Upper lobe of right lung (tissue), 1 donor: ENCODE results near the gene POM121L2. TPM values are rescaled to one million over a fixed set of nuclear protein-coding genes. Genes with fewer than 3 reads are reported as not detected.

Experiments used
- ATAC-seq: fragments of 200-7000 bp; cut with Tn5 transposase; one replicate; pipeline ENCODE4 v1.9.1; 2020; ENCODE audit warnings: mild to moderate bottlenecking, moderate library complexity
- DNase-seq: peaks from one replicate; pipeline ENCODE4 v3.0.0-alpha.2; 2020
- H3K27ac ChIP-seq: fragments of 200-600 bp; one replicate; pipeline ENCODE4 v1.8.0; 2022
- H3K27me3 ChIP-seq: fragments of 200-600 bp; one replicate; pipeline ENCODE4 v1.8.0; 2022; ENCODE audit warnings: mild to moderate bottlenecking
- H3K36me3 ChIP-seq: fragments of 200-600 bp; one replicate; pipeline ENCODE4 v1.8.0; 2022
- H3K4me1 ChIP-seq: fragments of 200-600 bp; one replicate; pipeline ENCODE4 v1.8.0; 2022
- H3K4me3 ChIP-seq: fragments of 200-600 bp; one replicate; pipeline ENCODE4 v1.8.0; 2022; ENCODE audit warnings: mild to moderate bottlenecking
- H3K9me3 ChIP-seq: fragments of 200-600 bp; one replicate; pipeline ENCODE4 v1.8.0; 2022
- intact Hi-C: fragments of 100-400 bp; cut with DNase I; formaldehyde crosslinking; loops from one replicate; pipeline ENCODE4 v1.11.0; 2022
- total RNA-seq: library from RNA; stranded (reverse); fragmentation: NEBNext Ultra II Directional; extraction: Animal tissue kit (Norgen Biotek cat#: 25700); gene quantifications from one replicate; pipeline ENCODE4 v1.2.1, GENCODE V29; 2021
- TF ChIP-seq, protein P1 (sequence below): fragments of 200-600 bp; IDR thresholded peaks from one replicate; pipeline ENCODE4 v1.8.0; 2022; ENCODE audit warnings: antibody characterized with exemption
- donor health status: DM: no; HTN: yes; CAD: no; lungs with severe emphysema.

Gene POM121L2
- total RNA-seq, 1 donor from 2014 or later, result not detected

DNA sequence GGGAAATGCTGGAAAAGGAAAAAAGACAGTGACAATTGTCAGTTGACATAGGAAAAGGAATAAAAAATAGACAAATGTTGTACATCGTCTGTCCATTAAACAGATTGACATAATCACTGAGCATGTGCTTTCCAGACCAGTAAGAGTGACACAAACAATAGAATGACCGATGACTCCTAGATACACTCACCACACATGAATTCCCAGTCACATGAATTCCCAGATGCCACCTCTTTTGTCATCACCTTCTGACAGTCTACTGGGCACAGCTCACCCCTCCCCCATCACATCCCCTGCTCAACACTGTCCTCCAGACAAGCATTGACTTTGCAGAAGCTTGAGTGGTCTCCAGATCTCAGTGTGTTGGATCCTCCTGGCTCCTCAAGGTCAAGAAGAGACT, 25.9 kb downstream of the POM121L2 start:
- ATAC-seq (no peak), DNase-seq (no peak)
- no peaks in the 10 kb centered on the region for H3K9me3 ChIP-seq
- no peak overlapping the region for H3K27ac ChIP-seq
- no peak overlapping the region for H3K4me3 ChIP-seq
- H3K27me3 ChIP-seq, result peaks cover 99% of the 10 kb centered on the region
- H3K36me3 ChIP-seq, result no peaks in the 10 kb centered on the region
- TF ChIP-seq, protein P1, sequence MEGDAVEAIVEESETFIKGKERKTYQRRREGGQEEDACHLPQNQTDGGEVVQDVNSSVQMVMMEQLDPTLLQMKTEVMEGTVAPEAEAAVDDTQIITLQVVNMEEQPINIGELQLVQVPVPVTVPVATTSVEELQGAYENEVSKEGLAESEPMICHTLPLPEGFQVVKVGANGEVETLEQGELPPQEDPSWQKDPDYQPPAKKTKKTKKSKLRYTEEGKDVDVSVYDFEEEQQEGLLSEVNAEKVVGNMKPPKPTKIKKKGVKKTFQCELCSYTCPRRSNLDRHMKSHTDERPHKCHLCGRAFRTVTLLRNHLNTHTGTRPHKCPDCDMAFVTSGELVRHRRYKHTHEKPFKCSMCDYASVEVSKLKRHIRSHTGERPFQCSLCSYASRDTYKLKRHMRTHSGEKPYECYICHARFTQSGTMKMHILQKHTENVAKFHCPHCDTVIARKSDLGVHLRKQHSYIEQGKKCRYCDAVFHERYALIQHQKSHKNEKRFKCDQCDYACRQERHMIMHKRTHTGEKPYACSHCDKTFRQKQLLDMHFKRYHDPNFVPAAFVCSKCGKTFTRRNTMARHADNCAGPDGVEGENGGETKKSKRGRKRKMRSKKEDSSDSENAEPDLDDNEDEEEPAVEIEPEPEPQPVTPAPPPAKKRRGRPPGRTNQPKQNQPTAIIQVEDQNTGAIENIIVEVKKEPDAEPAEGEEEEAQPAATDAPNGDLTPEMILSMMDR, result no peak
- no peaks in the 10 kb centered on the region for H3K4me1 ChIP-seq
- intact Hi-C loops, result no loop called here

DNA sequence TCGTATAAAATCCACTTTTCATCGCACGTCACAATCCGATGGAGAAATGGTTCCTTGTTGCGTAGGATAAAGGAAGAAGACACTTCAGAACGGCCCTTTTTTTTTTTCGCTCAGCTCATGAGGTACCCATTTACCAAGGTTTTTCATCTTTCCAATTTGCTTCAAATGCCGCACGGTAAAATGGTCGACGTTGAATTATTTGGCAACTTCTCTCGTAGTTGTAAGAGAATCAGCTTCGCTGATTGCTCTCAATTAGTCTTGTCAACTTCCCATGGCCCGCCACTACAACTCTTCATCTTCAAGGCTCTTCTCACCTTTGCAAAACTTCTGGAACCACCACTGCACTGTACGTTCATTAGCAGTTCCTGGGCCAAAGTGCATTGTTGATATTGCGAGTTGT, 28.8 kb downstream of the POM121L2 start:
- H3K4me3 ChIP-seq, result no peak overlapping the region
- TF ChIP-seq, protein P1, result no peak
- peaks cover 99% of the 10 kb centered on the region for H3K27me3 ChIP-seq
- no peak for DNase-seq
- H3K9me3 ChIP-seq, result no peaks in the 10 kb centered on the region
- intact Hi-C loops, result no loop called here
- H3K27ac ChIP-seq, result no peak overlapping the region
- H3K36me3 ChIP-seq, result no peaks in the 10 kb centered on the region
- no peak for ATAC-seq
- no peaks in the 10 kb centered on the region for H3K4me1 ChIP-seq

DNA sequence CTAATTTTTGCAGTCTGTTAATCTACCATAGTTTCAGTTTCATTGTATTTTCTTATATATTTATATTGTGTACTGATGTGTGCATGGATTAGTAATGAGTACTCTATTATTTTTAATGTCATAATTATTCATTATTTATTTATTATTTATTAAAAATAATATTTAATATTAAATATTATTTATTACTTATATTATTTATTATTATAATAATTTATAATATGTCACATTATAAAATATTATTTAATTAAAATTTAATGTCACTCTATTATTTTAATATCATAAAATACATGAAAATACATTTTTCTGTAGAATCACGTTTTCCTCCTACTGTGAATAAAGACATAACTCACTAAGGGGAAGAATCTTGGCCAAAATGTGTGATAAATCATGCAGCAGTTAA, 30.5 kb downstream of the POM121L2 start:
- intact Hi-C loops, result no loop called here
- TF ChIP-seq, protein P1, result no peak
- H3K27ac ChIP-seq, result no peak overlapping the region
- H3K27me3 ChIP-seq, result peaks cover 100% of the 10 kb centered on the region
- no peak overlapping the region for H3K4me3 ChIP-seq
- no peaks in the 10 kb centered on the region for H3K4me1 ChIP-seq
- no peak for ATAC-seq
- DNase-seq, result no peak
- no peaks in the 10 kb centered on the region for H3K36me3 ChIP-seq
- no peaks in the 10 kb centered on the region for H3K9me3 ChIP-seq

DNA sequence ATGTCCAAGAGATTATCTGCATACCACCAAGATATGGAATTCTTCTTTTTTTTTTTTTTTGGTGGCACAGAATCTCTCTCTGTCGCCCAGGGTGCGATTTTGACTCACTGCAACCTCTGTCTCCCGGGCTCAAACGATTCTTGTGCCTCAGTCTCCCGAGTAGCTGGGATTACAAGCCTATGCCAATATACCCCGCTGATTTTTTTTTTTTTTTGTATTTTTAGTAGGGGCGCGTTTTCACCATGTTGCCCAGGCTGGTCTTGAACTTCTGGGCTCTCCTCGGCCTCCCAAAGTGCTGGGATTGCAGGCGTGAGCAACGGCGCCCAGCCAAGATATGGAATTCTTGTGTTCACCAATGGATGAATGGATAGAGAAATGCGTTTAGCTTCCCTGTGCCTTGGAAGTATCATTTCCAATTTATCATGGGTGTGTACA, 31.0 kb downstream of the POM121L2 start:
- no peak overlapping the region for H3K4me3 ChIP-seq
- H3K27ac ChIP-seq, result no peak overlapping the region
- DNase-seq (no peak), ATAC-seq (no peak)
- H3K4me1 ChIP-seq, result no peaks in the 10 kb centered on the region
- H3K9me3 ChIP-seq, result no peaks in the 10 kb centered on the region
- peaks cover 100% of the 10 kb centered on the region for H3K27me3 ChIP-seq
- TF ChIP-seq, protein P1, result no peak
- intact Hi-C loops, result no loop called here
- no peaks in the 10 kb centered on the region for H3K36me3 ChIP-seq

DNA sequence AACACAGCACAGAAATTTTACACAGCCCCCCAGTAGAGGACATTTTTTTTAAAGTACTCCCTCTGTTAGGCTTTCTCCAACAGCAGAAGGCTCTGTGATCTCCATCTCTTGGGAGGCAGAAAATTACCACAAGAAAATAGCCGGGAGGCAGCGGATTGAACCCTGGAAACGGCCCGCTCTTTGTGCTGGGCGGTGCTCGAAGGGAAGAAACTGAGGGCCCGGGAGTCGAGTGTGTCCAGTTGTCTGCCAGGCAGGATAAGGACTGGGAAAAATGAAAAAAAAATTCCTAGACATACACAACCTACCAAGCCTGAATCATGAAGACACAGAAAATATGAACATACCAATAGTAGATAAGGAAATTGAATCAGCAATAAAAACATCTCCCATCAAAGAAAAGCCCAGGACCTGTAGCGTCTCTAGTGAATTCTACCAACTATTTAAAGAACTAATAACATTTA, 31.5 kb downstream of the POM121L2 start:
- TF ChIP-seq, protein P1, result no peak
- Histone ChIP-seq H3K27me3 (peaks cover 100% of the 10 kb centered on the region), H3K4me1 (no peaks in the 10 kb centered on the region), H3K9me3 (no peaks in the 10 kb centered on the region), H3K4me3 (no peak overlapping the region), H3K36me3 (no peaks in the 10 kb centered on the region), H3K27ac (no peak overlapping the region)
- ATAC-seq (no peak), DNase-seq (no peak)
- intact Hi-C loops, result no loop called here

DNA sequence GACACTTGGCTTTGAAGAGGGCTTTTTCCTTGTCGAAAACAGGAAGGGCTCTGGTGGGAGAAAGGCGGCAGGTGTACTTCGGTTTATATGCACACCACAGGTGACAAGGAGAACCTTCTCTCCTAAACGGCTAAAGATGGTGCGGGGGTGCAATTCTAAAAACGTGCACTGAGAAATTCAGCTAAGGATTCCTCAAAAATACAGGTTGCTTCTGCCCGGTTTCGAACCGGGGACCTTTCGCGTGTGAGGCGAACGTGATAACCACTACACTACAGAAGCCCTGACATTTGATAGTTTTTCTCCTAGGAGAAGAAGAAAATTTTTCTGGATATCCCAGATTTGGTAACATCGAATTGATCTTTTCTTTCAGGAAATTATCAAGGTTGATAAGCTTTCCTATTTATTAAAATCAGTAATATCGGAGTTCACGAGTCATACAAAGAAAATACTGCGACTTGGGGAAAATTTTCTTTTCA, 32.0 kb downstream of the POM121L2 start:
- intact Hi-C loops, result no loop called here
- H3K4me3 ChIP-seq, result no peak overlapping the region

More for the DNA sequence above, 32.0 kb downstream of the POM121L2 start:
- ATAC-seq (no peak), DNase-seq (no peak)
- TF ChIP-seq, protein P1, result no peak
- peaks cover 98% of the 10 kb centered on the region for H3K27me3 ChIP-seq
- no peaks in the 10 kb centered on the region for H3K4me1 ChIP-seq
- no peaks in the 10 kb centered on the region for H3K36me3 ChIP-seq
- H3K27ac ChIP-seq, result no peak overlapping the region
- no peaks in the 10 kb centered on the region for H3K9me3 ChIP-seq
